HUDEP-2 (cell line): Measurements from ENCODE around the gene B4GALT1.

Source experiments
- DNase-seq, 76 experiments: peaks; one replicate each; lab custom pipeline; 2025; ENCODE audit not compliant: unreplicated experiment in 76 of 76; lab: John Stamatoyannopoulos, UW

The B4GALT1 gene

DNA sequence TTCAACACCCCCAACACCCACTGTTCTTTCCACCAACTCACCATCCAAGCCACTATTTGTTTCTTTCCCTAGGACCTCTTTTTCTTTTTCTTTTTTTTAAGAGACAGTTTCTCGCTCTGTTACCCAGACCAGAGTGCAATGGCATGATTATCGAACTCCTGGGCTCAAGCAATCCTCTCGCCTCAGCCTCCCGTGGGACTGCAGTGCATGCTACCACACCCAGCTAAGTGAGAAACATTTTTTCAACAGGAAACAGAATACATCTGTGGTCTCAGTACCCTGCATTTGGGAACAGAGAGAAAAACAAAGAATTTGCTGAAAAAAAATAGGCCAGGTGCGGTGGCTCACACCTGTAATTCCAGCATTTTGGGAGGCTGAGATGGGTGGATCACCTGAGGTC is 24.6 kb downstream of the B4GALT1 start:
- no peak for DNase-seq

DNA sequence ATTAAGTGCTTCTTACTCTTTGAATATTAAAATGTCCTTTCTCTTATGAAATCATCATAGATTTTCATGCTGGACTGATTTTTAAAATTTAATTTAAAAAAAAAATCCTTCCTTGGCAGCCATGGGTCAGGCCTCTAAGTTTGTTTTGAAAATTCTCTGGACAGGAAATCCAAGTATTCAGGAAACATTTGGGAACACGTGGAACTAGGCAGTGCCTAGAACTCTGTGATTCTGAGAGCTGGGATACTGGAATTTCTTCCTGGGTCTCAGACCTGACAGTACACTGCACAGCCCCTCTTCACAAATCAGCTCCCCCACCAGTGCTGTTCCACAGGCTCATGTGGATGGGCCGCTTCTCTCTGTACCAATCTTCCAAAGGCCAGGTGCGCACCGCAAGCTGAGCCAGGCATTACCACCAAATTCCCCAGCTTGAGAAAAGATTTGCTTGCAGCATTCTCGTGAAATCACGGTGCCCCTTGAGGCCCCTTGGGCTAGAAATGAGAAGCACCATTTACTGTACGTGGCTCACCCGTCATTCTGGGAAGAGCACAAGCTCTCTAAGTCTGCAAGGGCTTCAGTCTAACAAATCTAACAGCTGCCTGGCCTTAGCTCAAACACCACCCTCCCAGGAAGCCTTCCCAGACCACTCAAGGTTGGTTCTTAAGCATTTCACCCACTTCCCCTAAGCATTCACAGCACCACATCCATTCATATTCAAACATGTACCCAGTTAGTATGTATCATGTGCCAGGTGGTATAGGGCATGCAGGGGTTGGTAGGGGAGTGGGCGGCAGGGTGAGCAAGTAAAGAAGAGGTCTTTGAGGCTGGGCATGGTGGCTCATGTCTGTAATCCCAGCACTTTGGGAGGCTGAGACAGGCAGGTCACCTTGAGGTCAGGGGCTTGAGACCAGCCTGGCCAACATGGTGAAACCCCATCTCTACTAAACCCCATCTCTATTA is 26.5 kb downstream of the B4GALT1 start:
- no peak for DNase-seq

GRCh38 chr9:33139421-33140228 is 27.5 kb downstream of the B4GALT1 start:
- no peak for DNase-seq

DNA sequence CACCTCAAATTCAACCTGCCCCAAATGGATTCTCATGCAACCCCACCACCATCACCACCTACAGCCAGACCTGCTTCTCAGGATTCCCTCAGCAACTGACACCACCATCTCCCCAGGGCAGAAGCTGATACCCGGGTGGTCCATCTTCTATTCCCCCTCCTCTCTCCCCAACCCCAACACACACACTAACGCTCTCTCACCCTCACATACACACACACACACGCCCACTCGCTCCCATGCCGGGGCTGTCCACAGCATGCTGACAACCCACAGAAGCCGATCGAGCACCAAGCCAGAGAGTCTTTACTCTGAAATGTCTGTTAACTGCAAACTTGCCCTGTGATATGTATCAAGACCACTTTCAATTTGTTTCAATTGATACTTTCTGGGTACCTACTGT is 28.4 kb downstream of the B4GALT1 start:
- DNase-seq: no peak

- no peak for DNase-seq
These were observed 29.3 kb downstream of the B4GALT1 start for GRCh38 chr9:33137781-33138264.

DNA sequence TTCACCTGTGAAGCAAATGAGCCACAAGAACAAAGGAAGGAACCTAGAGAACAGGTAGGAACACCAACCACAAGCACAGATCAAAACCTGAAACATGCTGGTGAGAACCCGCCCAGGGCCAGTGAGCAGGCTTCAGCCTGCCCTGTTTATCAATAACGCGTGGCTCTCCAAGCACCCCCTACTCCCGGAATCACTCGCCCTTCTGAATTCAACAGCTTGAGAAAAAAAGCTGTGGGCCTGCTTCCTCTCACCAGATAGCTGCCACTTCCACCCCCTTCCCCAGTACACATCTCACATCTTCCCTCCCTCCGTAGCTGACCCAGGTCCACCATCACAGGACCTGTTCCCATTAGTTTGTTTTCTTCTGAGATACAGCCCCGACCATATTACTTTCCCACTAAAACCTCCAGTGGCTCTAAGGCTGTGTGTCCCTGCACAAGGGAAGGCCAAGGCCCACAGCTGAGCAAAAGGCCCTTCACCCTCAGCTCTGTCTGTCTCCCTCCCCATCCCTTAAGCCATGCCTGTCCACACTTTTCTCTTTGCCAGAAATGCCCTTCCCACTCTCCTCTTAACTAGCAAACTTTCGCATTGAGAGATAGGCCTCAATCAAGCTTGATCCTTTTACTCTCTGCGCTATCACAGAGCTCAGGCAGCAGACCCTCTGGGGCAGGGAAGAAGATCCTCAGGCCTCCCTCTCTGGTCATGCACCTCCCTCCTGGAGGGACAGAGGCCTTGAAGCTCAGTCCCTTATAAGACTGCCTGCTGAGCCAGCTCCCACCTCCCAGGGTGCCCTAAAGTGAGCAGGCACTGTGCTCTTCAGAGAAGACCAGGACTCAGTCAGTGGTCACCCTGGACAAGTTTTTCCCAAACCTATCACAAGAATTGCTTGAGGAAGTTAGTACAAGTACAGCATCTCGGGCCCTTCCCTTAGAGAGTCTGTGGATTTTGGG is 30.1 kb downstream of the B4GALT1 start:
- DNase-seq: no peak

- no peak for DNase-seq
These were observed 31.6 kb downstream of the B4GALT1 start for GRCh38 chr9:33135470-33135958.

DNA sequence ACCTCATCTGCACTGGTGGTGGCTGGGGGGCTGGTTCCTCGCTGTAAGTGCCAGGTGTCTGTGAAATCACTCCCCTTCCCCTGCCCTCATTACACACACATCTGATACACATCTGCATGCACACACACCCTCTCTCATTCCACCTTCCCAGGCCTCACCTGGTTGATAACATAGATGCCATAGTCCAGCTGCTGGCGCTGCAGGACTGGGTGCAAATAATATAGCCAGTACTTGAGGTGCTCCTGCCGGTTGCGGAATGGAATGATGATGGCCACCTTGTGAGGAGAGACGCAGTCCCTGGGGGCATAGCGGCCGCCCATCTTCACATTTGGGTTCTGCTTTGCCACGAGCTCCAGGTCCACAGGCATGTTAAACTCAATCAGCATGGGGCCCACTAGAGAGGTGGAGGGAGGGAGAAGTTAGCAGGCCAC is 32.1 kb downstream of the B4GALT1 start:
- no peak for DNase-seq

- no peak for DNase-seq
These were observed 34.0 kb downstream of the B4GALT1 start for GRCh38 chr9:33133186-33133585.

GRCh38 chr9:33131790-33132772 is 35.1 kb downstream of the B4GALT1 start:
- no peak for DNase-seq

DNA sequence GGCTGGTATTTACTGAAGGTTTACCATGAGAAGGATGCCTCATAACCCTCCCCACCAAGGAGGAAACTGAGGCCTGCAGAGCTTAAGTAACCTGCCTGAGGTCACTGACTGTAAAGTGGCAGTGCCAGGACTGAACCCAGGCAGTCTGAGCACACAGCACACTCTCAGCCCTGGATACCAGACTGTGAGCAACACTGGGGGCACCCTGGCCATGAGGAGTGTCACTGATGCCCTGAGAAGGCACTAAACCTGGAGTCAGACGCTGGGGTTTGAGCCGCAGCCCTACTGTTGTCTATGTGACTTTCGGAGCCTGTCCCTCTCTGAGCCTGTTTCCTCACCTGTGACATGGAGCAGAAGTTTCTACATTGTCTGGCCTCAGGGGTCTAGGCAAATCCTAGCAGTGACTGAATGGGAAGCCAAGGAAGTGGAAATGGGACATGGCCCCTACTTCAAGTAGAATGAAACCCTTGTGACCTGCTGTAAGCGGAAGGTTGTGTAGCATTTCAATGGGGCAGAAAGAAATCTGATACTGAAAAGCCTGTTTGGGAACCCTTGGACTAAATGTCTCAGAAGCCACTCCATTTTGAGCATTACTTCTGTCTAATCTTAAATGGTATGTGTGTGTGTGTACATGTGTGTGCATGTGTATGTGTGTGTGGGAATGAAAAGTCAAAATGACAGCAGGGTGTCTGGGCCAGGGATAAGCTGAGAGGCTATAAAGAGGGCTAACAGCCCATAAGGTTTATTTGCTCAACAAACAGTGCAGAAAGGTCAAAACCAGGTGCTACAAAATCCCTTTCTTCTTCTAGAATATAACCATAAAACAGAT is 36.0 kb downstream of the B4GALT1 start:
- DNase-seq: no peak

DNA sequence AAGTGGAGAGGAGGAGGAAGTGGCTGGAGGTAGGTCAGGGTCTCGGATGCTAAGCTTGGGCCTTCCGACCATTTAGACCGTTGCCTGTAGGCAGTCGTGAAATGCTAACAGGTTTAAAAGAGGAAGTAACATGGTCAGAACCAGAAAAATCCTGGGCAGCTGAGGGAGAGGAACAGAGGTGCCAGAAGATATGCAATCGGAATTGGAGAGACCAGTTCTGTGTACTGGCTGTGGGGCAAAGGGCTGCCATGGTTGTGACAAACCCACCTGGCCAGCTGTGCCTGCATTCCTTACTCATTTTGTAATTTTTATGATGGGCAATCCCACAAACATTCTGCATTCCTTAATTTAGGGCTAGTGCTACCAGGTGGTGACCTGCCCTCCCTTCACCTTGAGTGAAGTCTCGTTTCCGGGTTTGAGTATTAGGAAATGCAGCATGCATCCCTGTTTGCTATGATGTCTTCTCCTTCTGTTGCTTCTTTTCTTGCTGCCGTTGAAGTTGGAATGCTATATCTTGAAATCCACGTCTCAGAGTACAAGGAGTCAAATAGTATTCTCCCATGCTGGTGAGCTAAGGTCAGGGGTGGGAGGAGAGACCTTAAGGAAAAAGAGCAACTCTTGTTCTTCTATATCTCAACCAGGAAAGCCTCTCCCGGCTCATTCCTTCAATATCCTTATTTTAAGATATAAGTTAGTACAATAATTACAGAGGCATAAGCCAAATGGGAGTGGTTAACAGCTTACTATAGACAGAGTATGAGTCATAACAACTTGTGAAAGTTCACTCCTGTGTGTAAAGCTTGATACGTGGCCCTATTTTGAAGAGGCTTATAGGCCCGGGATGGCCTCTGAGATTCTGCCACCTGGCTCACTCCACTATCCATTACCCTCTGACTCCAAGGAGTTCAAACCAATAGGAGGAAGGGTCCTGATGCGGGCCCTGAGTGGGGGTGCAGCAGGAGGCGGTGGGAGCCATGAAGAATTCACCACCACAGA is 37.0 kb downstream of the B4GALT1 start:
- DNase-seq: no peak

DNA sequence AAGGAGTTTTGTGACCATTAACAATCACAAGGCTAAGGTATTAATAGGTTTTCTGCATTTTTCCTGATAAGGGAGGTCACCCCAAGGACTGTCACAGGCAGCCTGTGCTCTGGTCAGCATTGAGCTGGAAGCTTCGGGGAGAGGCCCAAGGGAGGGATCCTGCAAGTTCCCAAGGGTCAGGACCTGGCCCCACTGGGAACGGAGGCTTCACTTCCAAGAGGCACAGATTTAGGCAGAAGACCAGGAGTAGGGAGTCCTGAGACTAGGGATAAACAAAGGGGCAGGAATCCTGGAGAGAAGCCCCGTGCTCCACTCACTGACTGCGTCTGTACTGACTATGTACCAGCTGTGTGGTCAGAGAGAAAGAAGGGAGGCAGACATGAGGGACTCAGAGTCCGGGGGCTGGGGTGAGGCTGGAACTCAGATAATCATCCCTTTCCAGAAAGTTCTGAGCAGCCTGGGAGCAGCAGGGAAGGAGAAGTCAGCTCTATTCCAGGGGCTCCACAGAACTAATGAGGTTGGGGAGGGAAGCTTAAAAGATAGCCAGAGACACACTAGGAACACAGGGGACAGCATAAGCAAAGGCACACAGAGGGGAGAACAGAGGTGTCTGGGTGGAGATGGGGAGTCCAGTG is 37.8 kb downstream of the B4GALT1 start:
- DNase-seq: no peak

- DNase-seq: no peak
These were observed 38.6 kb downstream of the B4GALT1 start for GRCh38 chr9:33128570-33128969.

DNA sequence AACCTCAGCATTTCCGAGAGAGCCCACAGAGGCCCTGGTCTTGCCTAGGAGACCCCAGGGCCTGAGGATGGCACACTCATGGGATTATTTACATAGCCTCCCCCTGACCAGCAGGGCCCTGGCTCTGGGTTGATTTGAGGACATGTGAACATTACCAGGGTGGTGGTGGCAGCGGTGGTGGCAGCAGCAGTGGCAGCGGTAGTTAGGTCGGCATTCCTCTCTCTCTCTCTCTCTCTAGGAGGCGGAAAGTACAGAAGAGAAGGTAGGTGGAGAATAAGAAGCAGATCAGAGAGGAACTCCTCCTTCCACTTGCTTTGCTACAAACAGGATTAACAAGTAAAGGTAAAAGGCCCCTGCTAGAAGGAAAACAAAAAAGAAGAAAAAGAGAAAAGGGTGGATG is 39.3 kb downstream of the B4GALT1 start:
- DNase-seq: no peak
